ENCODE data around the gene LRRC49.
A peak's percentile ranks its signal among the peaks of the same experiment; 100 is the strongest.

The LRRC49 gene

DNA sequence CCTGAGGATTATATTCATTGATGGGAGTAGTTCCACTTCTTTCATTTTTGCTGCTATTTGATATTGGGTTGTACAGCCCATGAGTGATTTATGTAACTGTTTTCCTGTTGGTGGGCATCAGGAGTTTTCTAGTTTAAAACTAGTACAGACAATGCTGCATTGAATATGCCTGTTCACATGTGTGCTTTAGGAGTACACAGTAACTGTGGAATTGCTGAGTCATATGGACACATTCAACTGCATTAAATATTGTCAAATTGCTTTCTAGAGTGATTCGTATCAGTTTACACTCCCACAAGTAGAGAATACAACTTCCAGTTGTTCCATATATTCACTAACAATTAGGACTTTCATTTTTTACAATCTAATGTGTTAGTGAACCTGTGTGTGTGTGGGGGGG lies 162.8 kb downstream of the LRRC49 start:
- H3K4me3 ChIP-seq (ENCODE audit: low read length), result no peak overlapping the region
- TF ChIP-seq, protein P1, sequence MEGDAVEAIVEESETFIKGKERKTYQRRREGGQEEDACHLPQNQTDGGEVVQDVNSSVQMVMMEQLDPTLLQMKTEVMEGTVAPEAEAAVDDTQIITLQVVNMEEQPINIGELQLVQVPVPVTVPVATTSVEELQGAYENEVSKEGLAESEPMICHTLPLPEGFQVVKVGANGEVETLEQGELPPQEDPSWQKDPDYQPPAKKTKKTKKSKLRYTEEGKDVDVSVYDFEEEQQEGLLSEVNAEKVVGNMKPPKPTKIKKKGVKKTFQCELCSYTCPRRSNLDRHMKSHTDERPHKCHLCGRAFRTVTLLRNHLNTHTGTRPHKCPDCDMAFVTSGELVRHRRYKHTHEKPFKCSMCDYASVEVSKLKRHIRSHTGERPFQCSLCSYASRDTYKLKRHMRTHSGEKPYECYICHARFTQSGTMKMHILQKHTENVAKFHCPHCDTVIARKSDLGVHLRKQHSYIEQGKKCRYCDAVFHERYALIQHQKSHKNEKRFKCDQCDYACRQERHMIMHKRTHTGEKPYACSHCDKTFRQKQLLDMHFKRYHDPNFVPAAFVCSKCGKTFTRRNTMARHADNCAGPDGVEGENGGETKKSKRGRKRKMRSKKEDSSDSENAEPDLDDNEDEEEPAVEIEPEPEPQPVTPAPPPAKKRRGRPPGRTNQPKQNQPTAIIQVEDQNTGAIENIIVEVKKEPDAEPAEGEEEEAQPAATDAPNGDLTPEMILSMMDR (conservative IDR thresholded peaks at IDR 0.05; ENCODE audit: low read length), result no peak
- DNase-seq (ENCODE audit: low read depth), result no peak

DNA sequence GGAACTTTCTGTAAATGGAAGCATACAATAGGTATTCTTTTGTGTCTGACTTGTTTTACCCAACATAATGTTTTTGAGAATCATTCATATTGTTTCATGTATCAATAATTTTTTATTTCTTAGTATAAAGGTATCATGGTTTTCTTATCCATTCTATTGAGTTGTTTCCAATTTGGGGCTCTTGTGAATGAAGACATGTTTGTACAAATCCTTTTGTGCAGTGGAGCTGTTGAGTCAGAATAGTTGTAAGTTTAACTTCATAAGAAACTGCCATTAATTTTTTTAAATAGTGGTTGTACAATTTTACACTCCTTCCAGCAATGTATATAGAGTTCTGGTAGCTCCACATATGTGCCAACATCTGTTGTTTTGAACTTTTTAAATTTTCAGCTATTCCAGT lies 163.5 kb downstream of the LRRC49 start:
- DNase-seq (ENCODE audit: low read depth), result no peak
- TF ChIP-seq, protein P1 (conservative IDR thresholded peaks at IDR 0.05; ENCODE audit: low read length), result no peak
- H3K4me3 ChIP-seq (ENCODE audit: low read length), result no peak overlapping the region

DNA sequence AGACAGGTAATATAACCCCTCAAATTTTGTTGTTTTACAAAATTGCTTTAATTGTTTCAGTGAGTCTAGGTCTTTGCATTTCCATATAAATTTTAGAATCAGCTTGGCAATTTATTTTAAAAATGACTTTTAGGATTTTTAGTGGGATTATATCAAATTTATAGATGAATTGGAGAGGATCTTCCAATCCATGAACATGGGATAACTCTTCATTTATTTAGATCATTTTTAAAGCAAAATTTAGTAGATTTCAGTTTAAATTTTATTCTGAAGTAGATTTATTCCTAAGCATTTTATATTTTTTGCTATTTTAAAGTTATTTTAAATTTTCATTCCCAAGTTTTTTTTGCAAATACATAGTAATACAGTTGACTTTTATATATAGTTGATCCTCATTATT lies 164.5 kb downstream of the LRRC49 start:
- H3K4me3 ChIP-seq (ENCODE audit: low read length), result no peak overlapping the region
- TF ChIP-seq, protein P1 (conservative IDR thresholded peaks at IDR 0.05; ENCODE audit: low read length), result no peak

DNA sequence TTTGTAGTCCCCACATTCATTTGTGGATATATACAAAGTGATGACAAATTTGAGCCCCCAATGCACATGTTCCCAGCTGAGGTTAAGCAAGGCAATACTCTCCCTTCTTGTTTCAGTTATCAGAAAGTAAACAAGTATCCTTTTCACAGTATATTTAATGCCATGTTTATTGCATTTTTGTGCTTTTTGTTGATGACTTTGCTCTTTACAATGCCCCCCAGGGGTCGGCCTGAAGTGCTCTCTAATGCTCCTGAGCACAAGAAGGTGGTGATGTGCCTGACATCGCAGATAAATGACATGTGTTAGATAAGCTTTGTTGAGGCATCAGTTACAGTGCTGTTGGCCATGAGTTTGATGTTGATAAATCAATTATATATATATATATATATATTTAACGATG lies 165.0 kb downstream of the LRRC49 start:
- TF ChIP-seq, protein P1 (conservative IDR thresholded peaks at IDR 0.05; ENCODE audit: low read length), result no peak
- no peak for DNase-seq (ENCODE audit: low read depth)
- H3K4me3 ChIP-seq (ENCODE audit: low read length), result no peak overlapping the region

More for the DNA sequence above, 164.5 kb downstream of the LRRC49 start:
- no peak for DNase-seq (ENCODE audit: low read depth)

DNA sequence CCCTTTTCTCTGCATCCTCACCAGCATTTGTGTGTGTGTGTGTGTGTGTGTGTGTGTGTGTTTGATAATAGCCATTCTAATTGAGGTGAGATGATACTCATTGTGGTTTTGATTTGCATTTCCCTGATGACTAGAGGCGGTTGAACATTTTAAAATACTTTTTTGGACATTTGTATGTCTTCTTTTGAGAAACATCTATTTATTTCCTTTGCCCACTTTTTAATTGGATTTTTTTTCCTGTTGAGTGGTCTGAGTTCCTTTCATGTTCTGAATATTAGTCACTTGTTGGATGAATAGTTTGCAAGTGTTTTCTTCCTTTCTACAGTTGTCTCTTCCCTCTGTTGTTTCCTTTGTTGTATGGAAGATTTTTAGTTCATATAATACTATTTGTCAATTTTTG lies 168.4 kb downstream of the LRRC49 start:
- TF ChIP-seq, protein P1 (conservative IDR thresholded peaks at IDR 0.05; ENCODE audit: low read length), result no peak
- H3K4me3 ChIP-seq (ENCODE audit: low read length), result no peak overlapping the region

DNA sequence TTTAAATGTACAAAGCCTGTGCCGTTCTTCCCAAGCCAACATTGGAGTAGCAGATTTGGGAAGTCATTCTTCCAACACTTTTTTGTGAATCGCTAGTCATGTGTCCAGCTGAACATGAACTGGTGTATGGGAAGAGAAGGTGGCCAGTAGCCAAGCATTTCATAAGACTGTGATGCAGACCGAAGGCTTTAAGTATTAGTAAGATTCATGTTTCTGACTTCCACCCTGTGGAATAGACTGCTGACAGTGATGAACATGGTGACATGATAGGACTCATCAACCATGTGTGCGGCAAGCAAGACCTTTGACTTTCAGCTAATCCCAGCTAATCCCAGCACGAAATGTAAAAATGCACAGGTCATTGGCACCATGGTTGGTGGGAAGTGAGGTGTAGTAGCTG lies 174.4 kb downstream of the LRRC49 start:
- H3K4me3 ChIP-seq (ENCODE audit: low read length), result no peak overlapping the region
- TF ChIP-seq, protein P1 (conservative IDR thresholded peaks at IDR 0.05; ENCODE audit: low read length), result no peak
- peak; percentile 81 for DNase-seq (ENCODE audit: low read depth)

More for the DNA sequence above, 168.4 kb downstream of the LRRC49 start:
- peak; percentile 59 for DNase-seq (ENCODE audit: low read depth)

DNA sequence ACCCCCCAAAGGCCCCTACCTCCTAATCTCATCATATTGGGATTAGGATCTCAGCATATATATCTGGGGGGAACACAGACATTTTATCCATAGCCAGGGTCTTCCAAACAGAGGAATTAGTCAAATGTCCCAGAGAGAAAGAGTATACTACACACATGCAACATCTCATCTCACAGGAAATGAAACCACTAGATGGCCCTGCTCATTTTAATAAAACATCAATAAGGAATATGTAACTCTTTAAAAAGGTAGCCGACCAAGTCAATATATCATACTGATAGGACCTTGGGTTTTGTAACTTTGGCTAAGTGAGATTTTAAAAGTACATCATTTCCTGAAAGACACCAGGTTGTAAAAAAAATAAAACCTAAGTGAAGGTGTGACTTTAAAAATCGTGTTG lies 177.1 kb downstream of the LRRC49 start:
- H3K4me3 ChIP-seq (ENCODE audit: low read length), result no peak overlapping the region
- no peak for DNase-seq (ENCODE audit: low read depth)
- TF ChIP-seq, protein P1 (conservative IDR thresholded peaks at IDR 0.05; ENCODE audit: low read length), result no peak

All from AG10803 (cell line).